UCSD-AML1 (cell line): ENCODE results near the gene SARDH.

ENCODE experiments used
- DNase-seq: peaks from one replicate; lab custom pipeline; 2025; ENCODE audit not compliant: unreplicated experiment; lab: John Stamatoyannopoulos, UW

SARDH gene

GRCh38 chr9:133733796-133734533, 4.2 kb downstream of the SARDH start:
- DNase-seq = no peak

DNA sequence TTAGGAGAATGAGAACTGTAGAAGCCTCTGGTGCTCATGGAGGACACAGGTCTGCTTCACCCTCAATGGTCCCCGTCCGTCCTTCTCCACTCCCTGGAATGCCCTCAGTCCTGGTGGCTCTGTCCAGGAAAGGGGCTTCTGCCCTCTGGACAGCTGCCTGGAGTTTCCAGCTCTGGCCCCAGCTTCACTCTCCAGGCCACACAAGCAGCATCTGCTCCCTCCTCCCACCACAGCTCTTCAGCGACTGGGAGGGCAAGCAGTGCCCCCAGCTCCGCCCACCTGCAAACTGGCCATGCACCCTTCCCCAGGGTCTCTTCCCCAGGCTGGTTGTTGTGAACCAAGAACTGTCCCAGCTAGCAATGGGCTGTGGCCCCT, 4.7 kb downstream of the SARDH start:
- DNase-seq = no peak

DNA sequence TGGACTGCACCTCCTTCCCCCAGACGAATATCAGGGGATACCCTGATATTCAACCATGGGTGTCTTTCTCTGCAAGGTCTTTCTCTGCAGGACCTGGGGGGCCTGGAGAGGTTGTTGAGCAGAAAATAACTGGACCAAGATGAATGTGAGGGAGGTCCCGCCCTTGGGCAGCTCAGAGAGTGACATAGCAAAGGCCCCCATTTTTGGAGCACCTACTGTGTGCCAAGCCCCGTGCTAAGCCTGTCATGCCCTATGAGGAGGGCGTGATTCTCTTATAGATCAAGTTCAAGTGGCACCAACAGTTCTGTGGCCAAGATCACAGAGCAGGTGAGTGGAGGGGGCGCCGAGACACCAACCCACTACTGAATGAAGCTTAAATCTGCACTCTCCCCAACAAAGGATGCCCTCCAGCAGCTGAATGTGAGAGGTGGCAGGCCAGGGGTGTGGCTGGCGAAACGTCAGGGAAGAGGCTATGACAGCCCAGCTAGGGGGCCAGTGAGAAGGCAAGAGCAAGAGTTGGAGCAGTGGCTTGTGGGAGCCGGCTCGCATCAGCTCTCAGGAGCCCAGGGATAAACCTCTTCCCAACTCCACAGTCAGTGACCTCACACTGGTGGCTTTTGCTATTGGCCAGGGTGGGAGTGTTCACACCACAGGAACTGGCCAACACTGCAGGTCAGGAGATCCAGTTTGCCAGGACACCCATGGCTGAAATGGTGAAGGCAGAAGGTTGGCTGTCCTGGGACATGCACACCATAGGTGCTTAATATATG, 5.3 kb downstream of the SARDH start:
- DNase-seq = no peak

DNA sequence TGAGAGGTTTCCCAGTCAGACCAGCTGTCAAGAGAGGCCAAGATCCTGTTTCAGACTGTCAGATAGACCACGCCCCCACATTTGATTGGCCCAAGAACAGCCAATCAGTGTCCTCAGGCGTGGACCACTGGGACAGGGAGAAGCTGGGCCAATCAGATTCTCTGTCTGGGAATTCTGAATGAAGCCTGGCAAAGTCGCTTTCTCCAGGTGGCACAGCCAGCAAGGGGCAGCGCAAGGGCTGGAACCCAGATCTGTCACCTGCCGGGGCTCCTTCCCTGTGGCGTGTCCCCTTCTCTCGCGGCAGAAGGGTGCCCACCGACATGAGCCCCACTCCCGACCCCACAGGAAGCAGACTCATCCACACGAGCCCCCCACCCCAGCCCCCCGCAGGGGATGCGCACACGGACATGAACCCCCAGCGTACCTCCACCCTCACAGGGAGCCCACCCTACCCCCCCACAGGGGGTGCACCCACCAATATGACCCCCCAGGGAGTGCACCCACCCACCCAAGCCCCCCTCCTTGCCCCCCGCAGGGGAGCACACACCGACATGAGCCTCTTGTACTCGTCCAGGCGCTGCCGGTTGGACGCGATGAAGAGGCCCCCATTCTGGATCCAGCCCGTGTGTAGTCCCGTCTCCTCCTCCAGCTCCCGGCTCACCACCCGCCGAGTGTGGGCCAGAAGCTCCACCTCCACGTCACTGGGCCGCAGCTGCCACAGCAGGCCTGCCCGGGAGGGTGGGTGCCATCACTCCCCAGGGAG, 6.1 kb downstream of the SARDH start:
- DNase-seq = no peak

GRCh38 chr9:133730994-133731715, 7.0 kb downstream of the SARDH start:
- no peak for DNase-seq

GRCh38 chr9:133729617-133730281, 8.4 kb downstream of the SARDH start:
- no peak for DNase-seq

GRCh38 chr9:133728856-133729616, 9.1 kb downstream of the SARDH start:
- no peak for DNase-seq

GRCh38 chr9:133727876-133728441, 10.2 kb downstream of the SARDH start:
- DNase-seq = no peak

- DNase-seq = no peak
Measured at GRCh38 chr9:133727277-133727875, 10.8 kb downstream of the SARDH start.

DNA sequence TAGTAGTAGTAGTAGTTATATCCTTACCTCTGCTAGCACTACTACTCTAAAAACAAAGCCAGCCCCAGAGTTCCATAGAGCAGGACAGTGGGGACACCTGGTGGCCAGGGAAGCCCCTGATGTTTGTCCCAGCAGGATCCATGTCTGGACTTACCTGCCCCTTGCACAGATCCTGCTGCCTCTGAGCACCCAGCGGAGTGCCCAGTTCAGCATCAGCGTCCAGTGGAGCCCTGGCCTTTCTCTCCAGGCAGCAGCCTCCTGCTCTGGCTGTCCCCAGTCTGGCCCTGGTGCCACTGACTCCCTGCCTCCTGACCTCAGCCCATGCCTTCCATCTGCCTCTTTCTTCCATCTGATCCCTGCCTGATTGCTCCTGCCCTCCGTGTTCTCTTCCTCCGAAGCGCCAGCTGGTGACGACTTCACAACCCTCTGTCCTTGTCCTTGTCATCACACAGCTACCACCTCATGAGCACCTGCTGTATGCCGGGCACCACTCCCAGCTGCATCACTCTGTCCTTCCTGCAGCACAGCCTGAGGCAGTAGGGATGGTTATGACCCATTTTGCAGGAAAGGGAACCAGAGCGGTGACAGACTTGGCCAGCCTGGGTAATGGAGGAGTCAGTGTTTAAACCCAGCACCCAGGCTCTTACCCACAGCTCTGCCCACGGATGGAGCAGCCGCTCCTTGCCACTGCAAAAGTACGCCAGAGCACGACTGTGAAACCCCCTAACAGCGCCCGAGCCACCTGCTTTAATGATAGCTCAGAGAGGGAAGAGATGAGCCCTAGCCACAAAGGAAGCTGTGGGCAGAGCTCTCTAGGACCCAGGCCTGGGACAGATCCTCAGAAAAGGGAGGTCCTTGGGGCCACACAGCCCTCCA, 11.5 kb downstream of the SARDH start:
- peak; percentile 54 for DNase-seq

DNA sequence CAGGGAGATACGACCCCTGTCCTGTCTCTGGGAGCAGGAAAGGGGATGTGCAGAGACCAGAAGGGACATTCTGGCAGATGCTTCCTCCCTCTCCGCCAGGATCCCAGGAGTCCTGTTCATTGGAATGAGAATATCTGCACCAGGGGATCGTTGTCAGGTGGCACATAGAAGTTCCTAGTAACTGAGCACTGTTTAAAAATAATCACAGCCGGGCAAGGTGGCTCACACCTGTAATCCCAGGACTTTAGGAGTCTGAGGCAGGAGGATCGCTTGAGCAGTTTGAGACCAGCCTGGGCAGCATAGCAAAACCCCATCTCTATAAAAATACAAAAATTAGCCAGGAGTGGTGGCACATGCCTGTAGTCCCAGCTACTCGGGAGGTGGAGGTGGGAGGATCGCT, 12.3 kb downstream of the SARDH start:
- no peak for DNase-seq

DNA sequence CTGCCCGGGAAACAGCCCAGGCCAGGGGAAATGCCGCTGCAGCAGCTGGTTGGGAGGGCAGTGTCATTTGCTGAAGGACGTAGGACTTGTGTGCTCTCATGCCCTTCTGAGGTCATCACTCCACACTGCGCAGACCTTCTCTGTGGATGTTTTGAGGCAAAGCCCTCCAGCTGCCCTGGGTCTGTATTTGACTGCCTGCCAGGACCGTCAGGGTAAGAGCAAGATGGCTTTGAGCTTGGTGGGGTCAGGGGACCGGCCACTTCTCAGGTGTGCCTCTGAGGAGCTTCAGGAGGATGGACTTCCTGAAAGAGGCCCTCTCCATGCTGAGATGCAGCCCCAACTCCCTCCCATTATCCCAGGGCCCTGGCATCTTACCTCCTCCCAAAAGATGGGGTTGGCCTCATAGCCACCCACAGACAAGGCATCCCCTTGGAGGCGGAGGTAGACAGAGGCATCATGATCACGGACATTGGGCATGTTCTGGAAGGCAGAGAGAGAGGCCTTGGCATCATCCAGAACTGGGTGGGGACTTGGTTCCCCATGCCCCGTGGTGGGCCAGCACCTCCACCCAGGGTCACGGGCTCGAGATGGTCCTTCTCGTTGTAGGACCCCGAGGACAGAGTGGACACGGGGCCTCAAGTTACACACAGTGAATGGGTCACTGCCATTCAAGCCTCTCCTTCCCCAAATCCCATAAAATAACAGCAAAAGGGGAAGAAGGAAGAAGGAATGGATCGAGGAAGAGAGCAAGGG, 19.4 kb downstream of the SARDH start:
- no peak for DNase-seq

DNA sequence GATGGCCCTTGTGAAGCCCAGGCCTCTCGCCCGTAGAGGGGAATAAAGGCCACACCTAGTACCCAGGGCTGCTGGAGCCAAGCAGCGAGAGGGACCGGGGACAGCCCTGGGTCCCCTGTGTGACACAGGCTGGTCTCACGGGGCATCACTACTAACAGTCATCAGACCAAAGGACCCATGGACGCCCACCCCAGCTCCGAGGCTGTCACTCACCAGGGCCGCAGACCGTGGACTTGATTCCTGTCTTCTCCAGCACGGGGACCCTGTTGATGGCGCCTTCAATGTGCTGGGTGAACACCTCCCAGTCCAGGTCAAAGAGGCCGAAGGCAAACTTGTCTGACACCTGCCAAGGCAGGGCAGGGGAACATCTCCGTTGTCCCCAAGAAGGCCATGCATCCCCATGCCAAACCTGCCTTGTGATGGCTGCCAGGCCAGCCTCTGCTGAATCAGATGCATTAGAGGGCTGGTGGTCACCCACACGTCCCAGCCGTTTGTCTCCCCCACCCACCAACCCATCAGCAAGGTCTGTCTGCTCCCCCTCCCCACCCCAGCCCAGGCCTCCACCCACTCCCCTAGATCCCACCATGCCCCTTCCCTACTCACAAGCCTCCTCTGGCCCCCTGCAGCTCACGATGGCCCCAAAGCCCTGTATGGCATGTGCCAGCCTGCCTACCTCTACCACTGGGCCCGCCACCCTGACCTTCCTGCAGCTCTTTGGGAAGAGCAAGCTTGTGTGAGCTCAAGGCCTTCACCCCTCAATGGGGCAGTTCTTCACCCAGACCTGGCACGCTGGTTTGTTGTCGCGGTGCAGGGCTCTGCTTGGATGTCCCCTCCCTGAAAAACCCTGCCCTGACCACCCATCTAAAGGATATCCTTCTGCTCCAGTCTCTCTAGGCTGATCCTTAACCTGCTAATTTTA, 20.8 kb downstream of the SARDH start:
- no peak for DNase-seq

DNA sequence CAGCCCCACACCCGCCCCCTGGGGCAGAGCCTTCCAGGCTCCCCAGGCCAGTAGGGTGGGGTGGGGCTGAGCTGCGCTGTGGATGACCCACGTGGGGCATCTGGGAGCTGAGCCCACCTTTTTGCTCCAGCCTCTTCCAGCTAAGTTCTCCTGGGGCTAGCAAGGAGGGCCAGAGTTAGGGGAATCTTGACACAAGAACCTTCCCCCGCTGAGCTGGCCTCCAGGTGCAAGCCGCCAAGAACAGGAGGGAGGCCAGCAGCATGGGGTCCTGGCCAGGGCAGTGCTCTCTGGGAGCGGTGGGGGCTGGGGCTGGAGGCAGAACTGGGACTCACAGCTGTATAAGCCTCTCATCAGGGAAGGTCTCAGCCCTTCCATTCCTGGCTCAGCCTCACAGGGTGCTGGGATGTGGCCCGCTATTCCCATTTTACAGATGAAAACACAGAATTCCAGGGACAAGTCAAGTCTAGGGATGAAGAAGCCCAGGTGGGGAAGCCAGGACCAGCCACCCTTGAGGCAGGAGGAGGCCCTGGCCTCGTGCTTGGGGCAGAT, 21.5 kb downstream of the SARDH start:
- DNase-seq = no peak

GRCh38 chr9:133715866-133716563, 22.1 kb downstream of the SARDH start:
- DNase-seq = no peak
